ENCODE results near the gene SPDYE2. TPM values are rescaled to one million over a fixed set of nuclear protein-coding genes. Genes with fewer than 3 reads are reported as not detected.
"Not testable (repeated sequence)": the region's sequence is repeated elsewhere in the genome, so short reads cannot be mapped to it uniquely, and the experiment has no call there.

The SPDYE2 gene
- total RNA-seq, 1 experiment from 2014 or later: not detected

- DNase-seq (ENCODE audit: low spot score): not testable (repeated sequence)
Measured at GRCh38 chr7:102599699-102600098, 48.7 kb downstream of the SPDYE2 start.

GRCh38 chr7:102602317-102602716 lies 51.3 kb downstream of the SPDYE2 start:
- not testable (repeated sequence) for DNase-seq (ENCODE audit: low spot score)

- DNase-seq (ENCODE audit: low spot score): not testable (repeated sequence)
Measured at GRCh38 chr7:102604431-102605145, 53.6 kb downstream of the SPDYE2 start.

- not testable (repeated sequence) for DNase-seq (ENCODE audit: low spot score)
Measured at GRCh38 chr7:102606848-102607247, 55.8 kb downstream of the SPDYE2 start.

GRCh38 chr7:102609734-102610133 lies 58.7 kb downstream of the SPDYE2 start:
- not testable (repeated sequence) for DNase-seq (ENCODE audit: low spot score)

- DNase-seq (ENCODE audit: low spot score): not testable (repeated sequence)
Measured at GRCh38 chr7:102610441-102610840, 59.4 kb downstream of the SPDYE2 start.

GRCh38 chr7:102611013-102611674 lies 60.1 kb downstream of the SPDYE2 start:
- not testable (repeated sequence) for DNase-seq (ENCODE audit: low spot score)

- peak; percentile 1 for DNase-seq (ENCODE audit: low spot score)
Measured at GRCh38 chr7:102611675-102612325, 60.8 kb downstream of the SPDYE2 start.

Other genes starting within 250 kb of the SPDYE2 start
- not detected in 2 replicates for gene SPDYE6, start 194.8 kb upstream of the SPDYE2 start, total RNA-seq (2014; rRNA removed; shearing (Covaris generic))
- gene PRKRIP1, start 154.9 kb upstream of the SPDYE2 start, total RNA-seq (2014; rRNA removed; shearing (Covaris generic)): 34.8 and 38.8 TPM in 2 replicates
- 37.4 and 39.8 TPM in 2 replicates for gene ORAI2, start 117.7 kb upstream of the SPDYE2 start, total RNA-seq (2014; rRNA removed; shearing (Covaris generic))
- 31.5 and 36.5 TPM in 2 replicates for gene ALKBH4, start 86.4 kb upstream of the SPDYE2 start, total RNA-seq (2014; rRNA removed; shearing (Covaris generic))
- 73.6 and 81.2 TPM in 2 replicates for gene LRWD1, start 86.2 kb upstream of the SPDYE2 start, total RNA-seq (2014; rRNA removed; shearing (Covaris generic))
- gene POLR2J, start 72.3 kb upstream of the SPDYE2 start, total RNA-seq (2014; rRNA removed; shearing (Covaris generic)): 96.9 and 101 TPM in 2 replicates
- 7.4 and 13.9 TPM in 2 replicates for gene RASA4B, start 33.4 kb upstream of the SPDYE2 start, total RNA-seq (2014; rRNA removed; shearing (Covaris generic))
- gene UPK3BL2, start 7.5 kb upstream of the SPDYE2 start, total RNA-seq (2014; rRNA removed; shearing (Covaris generic)): 11.1 and 15.2 TPM in 2 replicates
- gene POLR2J3, start 21.4 kb downstream of the SPDYE2 start, total RNA-seq (2014; rRNA removed; shearing (Covaris generic)): 35.1 and 38.6 TPM in 2 replicates
- 26.0 and 43.0 TPM in 2 replicates for gene RASA4, start 65.5 kb downstream of the SPDYE2 start, total RNA-seq (2014; rRNA removed; shearing (Covaris generic))
- 39.8 and 44.1 TPM in 2 replicates for gene UPK3BL1, start 91.6 kb downstream of the SPDYE2 start, total RNA-seq (2014; rRNA removed; shearing (Covaris generic))
- gene SPDYE2B, start 99.1 kb downstream of the SPDYE2 start, total RNA-seq (2014; rRNA removed; shearing (Covaris generic)): not detected in 2 replicates
- 2.8 and 4.2 TPM in 2 replicates for gene POLR2J2, start 120.4 kb downstream of the SPDYE2 start, total RNA-seq (2014; rRNA removed; shearing (Covaris generic))
- gene FAM185A, start 197.8 kb downstream of the SPDYE2 start, total RNA-seq (2014; rRNA removed; shearing (Covaris generic)): 12.0 and 19.6 TPM in 2 replicates

All from HT-29 (cell line).